Measurements from ENCODE around the gene EPHA6. TPM values are rescaled to one million over a fixed set of nuclear protein-coding genes. Genes with fewer than 3 reads are reported as not detected.

The EPHA6 gene
- total and polyA plus RNA-seq, 9 of the 15 experiments (the other 6 are each of a cell fraction or from before 2014, with no cell fraction given), result not detected

DNA sequence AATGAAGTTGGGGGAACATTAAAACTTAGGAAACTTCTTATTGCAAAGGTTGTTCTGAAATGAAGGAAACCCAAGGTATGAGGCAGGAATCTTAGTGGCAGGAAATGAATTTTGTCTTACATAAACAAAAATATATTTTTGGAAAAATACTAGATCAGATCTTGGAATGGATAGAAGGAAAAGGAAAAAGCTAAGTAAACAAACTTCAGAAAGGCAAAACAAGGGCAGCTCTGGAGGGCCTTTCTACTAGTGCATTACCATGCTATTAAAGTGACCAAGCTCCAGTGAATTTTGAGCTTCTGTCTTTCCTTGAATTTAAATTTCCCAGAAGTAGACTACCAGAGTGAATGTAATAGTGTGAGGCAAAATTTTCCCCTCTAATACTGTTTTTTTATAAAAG is 963.8 kb downstream of the EPHA6 start (continued):
- TF ChIP-seq, protein P1, sequence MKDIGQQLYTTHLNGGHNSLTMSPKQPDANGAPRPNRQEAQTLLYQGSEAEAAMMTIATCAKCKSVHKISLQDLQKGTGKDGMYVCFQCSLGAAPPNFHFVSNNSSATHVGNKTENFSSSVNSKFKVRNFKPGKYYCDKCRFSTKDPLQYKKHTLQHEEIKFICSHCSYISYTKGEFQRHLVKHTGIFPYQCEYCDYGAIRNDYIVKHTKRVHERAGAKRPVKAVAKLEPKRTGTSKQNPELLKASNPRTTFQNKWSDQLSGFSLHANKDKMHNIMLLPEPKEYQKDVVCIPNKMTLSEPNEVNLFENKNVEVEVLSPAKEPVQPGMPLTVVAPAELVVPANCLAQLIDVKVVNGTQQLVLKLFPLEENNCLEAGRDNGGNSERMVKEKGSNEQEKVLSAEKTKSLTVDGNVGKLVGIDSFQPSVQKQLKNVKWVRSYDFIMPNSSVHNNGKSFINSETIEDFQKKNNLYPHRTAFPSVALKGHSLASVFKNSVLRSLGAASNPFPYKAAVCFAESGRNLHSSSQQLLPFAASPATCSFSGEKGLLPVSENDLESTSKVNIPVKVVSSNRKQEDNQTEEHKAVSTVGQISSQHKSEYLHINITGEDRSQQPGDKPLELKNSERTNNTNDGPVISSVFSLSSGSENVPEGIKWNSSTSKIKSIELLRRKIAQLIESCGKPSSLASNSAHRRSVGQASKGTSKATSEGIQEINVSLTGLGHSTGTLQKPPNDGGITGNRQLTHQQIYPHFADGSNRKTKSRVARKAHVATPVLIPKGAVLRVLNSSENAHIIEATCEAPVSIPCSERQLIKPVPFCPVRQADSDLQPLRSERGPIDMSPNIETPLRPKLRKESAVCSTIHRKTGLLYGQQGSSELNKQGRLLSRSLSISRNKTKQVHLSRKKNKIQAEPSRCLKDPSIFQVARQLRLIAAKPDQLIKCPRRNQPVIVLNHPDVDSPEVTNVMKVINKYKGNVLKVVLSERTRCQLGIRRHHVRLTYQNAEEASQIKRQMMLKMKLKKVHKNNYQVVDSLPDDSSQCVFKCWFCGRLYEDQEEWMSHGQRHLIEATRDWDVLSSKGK (CRISPR knock-in tag; IDR thresholded peaks at IDR 0.05), result no peak
- no peak for TF ChIP-seq ZKSCAN8 (CRISPR knock-in tag; IDR thresholded peaks at IDR 0.05)
- TF ChIP-seq, protein P2, sequence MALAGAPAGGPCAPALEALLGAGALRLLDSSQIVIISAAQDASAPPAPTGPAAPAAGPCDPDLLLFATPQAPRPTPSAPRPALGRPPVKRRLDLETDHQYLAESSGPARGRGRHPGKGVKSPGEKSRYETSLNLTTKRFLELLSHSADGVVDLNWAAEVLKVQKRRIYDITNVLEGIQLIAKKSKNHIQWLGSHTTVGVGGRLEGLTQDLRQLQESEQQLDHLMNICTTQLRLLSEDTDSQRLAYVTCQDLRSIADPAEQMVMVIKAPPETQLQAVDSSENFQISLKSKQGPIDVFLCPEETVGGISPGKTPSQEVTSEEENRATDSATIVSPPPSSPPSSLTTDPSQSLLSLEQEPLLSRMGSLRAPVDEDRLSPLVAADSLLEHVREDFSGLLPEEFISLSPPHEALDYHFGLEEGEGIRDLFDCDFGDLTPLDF (CRISPR knock-in tag; IDR thresholded peaks at IDR 0.05), result no peak

DNA sequence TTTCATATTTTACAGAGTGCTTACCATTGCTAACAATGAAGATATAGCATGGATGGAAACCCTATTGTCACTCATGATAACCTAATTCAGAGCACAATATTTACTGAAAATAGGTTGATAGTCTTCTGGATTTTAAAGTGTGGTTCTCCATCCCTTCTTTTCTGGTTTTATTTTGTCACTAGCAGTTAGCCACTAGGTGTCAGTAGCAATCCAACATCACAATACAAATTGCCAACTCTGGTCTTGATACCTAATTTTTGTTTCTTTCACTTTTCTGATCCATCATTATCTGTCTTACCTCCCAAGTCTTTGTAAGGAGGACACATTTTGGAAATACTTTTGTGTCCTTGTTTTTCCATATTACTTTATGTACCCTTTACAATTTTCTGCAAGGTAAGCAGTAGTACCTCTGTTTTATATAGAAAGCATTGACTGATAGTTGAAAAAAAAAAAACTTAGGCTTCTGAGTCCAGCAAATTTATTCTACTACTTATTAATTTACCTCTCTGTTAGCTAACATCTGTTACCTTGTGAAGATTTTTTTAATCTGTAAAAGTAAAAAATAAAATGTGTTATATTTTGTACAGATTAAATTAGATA is 979.1 kb downstream of the EPHA6 start:
- peak in 3 of 4 experiments; percentile 5 to 53 (median 7) for DNase-seq (ENCODE audit: extremely low read depth in 1 of 4, low spot score in 3 of 4)
- Histone ChIP-seq H3K4me2 (ENCODE audit: insufficient read depth, low read length) (no peak overlapping the region), H3K36me3 (ENCODE audit: control insufficient read depth, insufficient read depth, low read length) (no peaks in the 10 kb centered on the region), H3K9me3 (replicated peaks; ENCODE audit: control insufficient read depth, insufficient read depth, low read depth, low read length) (no peaks in the 10 kb centered on the region), H3K9me1 (ENCODE audit: control insufficient read depth, insufficient read depth, low read length) (no peaks in the 10 kb centered on the region), H3K4me1 (replicated peaks in 1 of 2; ENCODE audit: control insufficient read depth in 2 of 2, insufficient read depth in 2 of 2, low read length in 2 of 2) (no peaks in the 10 kb centered on the region), H3K27me3 (ENCODE audit: control insufficient read depth in 2 of 2, insufficient read depth in 2 of 2, low read length in 2 of 2) (no peaks in the 10 kb centered on the region), H4K20me1 (replicated peaks; ENCODE audit: control insufficient read depth, insufficient read depth, low read length) (no peaks in the 10 kb centered on the region), H3K27ac (ENCODE audit: extremely low read depth, low read depth, low read length) (no peak overlapping the region), H3K79me2 (ENCODE audit: control insufficient read depth, insufficient read depth, low read length) (no peaks in the 10 kb centered on the region), H2AFZ (ENCODE audit: low read depth, low read length) (no peak overlapping the region), H3K9ac (ENCODE audit: insufficient read depth in 1 of 2, low read depth in 2 of 2, low read length in 2 of 2) (no peak overlapping the region), H3K4me3 (no peak overlapping the region)
- BruUV-seq (replicated peaks), result no TSS peak
- ATAC-seq, result 0 out of 3 replicates have a peak, but pooled peaks have one; percentile 42
- intact Hi-C loops (cut with micrococcal nuclease) (loop anchor here (1.0 to 5.0 kb wide), 2 partner anchors 184 to 230 kb away; no protein-coding TSS in a partner anchor), in situ Hi-C loops (cut with MboI) (loop anchor here (5.0 to 25.0 kb wide), 2 partner anchors 229 to 519 kb away; no protein-coding TSS in a partner anchor)
- POLR2A ChIA-PET, result no interaction called here
- peak; percentile 77 for FAIRE-seq
- CTCF ChIA-PET (ENCODE audit: low intra/inter-chr PET ratio), result interaction anchor here (1.0 to 1.9 kb wide), 2 partner anchors 229 to 232 kb away, joined by 4 to 11 read pairs; no protein-coding TSS in a partner anchor
- TF ChIP-seq RAD21 (CRISPR knock-in tag; conservative IDR thresholded peaks at IDR 0.05 in 1 of 2, IDR thresholded peaks at IDR 0.05 in 1 of 2) (peak; percentile 71 to 89), MCM2 (IDR thresholded peaks at IDR 0.05; ENCODE audit: low read depth) (no peak), SMC3 (conservative IDR thresholded peaks at IDR 0.05; ENCODE audit: insufficient read depth, low read depth, low read length) (peak; percentile 57), SIRT6 (IDR thresholded peaks at IDR 0.05; ENCODE audit: low read depth, low read length) (no peak), FOS (IDR thresholded peaks at IDR 0.05; ENCODE audit: extremely low read depth, insufficient read length) (no peak), PTBP1 (IDR thresholded peaks at IDR 0.05; ENCODE audit: low read depth, low read length) (no peak)
- TF ChIP-seq, protein P3, sequence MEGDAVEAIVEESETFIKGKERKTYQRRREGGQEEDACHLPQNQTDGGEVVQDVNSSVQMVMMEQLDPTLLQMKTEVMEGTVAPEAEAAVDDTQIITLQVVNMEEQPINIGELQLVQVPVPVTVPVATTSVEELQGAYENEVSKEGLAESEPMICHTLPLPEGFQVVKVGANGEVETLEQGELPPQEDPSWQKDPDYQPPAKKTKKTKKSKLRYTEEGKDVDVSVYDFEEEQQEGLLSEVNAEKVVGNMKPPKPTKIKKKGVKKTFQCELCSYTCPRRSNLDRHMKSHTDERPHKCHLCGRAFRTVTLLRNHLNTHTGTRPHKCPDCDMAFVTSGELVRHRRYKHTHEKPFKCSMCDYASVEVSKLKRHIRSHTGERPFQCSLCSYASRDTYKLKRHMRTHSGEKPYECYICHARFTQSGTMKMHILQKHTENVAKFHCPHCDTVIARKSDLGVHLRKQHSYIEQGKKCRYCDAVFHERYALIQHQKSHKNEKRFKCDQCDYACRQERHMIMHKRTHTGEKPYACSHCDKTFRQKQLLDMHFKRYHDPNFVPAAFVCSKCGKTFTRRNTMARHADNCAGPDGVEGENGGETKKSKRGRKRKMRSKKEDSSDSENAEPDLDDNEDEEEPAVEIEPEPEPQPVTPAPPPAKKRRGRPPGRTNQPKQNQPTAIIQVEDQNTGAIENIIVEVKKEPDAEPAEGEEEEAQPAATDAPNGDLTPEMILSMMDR (IDR thresholded peaks at IDR 0.05 in 2 of 3, conservative IDR thresholded peaks at IDR 0.05 in 1 of 3; ENCODE audit: insufficient read depth in 2 of 3, low read depth in 1 of 3, low read length in 3 of 3), result peak; percentile 40 to 71 (median 53); a peak in 5 of 6 replicates
- TF ChIP-seq, protein P4, sequence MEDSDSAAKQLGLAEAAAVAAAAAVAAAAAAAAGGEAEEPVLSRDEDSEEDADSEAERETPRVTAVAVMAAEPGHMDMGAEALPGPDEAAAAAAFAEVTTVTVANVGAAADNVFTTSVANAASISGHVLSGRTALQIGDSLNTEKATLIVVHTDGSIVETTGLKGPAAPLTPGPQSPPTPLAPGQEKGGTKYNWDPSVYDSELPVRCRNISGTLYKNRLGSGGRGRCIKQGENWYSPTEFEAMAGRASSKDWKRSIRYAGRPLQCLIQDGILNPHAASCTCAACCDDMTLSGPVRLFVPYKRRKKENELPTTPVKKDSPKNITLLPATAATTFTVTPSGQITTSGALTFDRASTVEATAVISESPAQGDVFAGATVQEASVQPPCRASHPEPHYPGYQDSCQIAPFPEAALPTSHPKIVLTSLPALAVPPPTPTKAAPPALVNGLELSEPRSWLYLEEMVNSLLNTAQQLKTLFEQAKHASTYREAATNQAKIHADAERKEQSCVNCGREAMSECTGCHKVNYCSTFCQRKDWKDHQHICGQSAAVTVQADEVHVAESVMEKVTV (CRISPR knock-in tag; IDR thresholded peaks at IDR 0.05), result peak; percentile 52; the same call in 1 of the 2 replicates

Data from K562 (cell line).